ENCODE results near the gene DBET.

- no peak for TF ChIP-seq POLR2A (IDR thresholded peaks at IDR 0.05; ENCODE audit: low read length)
- no peak for TF ChIP-seq GATA1 (IDR thresholded peaks at IDR 0.05; ENCODE audit: low read depth, low read length)
Measured at GRCh38 chr4:190020790-190021717, 43.2 kb upstream of the DBET start.
